CD4-positive, alpha-beta T cell treated with Interleukin-6 at 100 ng/mL for 8 hours (primary cell): ENCODE data around the gene CCDC157.

Experiments
- DNase-seq: peaks from one replicate; pipeline ENCODE4 v3.0.0-alpha.2; 2020; ENCODE audit warnings: mixed read lengths, low spot score

CCDC157 gene

GRCh38 chr22:30356449-30357235 is at the start of gene CCDC157, which contains the start of gene SF3A1:
Gene CCDC157 (plus strand): TSS chr22:30357007. CDS start chr22:30366001, 8,994 bp downstream.
Gene SF3A1 (minus strand): TSS chr22:30356894. CDS start chr22:30356792, 102 bp downstream.
- peak; percentile 79 for DNase-seq

DNA sequence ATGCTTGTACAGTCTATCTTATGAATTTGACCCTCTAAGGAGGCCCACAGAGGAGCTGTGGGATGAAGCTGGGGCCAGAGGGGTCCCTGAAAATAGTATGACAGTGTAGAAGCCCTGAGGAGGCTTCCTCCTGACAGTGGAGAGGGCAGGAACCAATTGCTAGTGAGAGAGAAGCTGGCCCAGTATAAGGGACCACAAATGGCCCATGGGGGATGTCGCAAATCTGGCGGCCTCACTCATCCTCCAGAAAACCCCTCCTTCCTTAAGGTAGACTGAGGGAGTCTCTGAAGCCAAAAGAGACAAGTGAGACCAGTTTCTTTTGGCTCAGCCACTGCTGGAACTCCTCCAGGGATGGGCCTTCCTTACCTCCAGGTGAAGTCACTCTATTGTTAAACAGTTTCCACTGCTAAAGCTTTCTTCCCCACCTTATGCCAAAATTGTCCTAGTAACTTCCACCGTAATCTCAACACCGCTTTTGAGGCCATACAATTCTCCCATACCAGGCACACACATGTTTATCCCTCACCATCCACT is 49.7 kb upstream of the CCDC157 start:
- DNase-seq, result peak; percentile 28

GRCh38 chr22:30308093-30308492 is 48.7 kb upstream of the CCDC157 start:
- no peak for DNase-seq

DNA sequence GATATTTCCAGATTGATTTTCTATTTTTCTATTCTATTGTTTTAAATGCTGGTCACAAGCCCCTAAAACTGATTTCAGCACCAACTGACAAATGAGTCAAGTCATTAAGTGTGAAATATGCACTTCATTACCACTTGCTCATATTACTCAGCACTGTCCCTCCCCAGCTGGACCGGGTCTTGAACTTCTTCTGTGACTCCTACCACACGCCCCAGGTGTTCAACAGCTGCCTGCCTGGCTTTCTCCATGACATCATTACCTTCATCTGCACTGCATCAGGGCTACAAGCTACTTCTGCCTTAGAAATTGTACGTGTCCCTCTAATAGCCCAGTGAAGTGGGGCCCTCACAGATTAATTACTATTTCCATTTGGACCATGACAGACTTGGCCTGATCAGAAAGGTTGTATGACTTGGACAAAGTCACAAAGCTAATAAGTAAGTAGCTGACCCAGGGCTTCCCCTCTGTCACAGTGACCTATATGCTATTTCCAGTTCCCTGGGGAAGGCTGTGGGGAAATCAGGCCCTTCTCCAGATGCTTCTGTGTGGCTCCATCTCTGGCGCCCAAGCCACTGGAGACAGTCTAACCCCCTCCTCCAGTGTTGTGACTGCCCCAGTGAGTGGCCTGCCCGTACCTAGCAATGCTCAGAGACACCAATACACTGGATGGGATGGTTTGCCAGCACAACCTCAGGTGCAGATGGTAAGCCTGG is 48.1 kb upstream of the CCDC157 start:
- peak; percentile 33 for DNase-seq

- DNase-seq, result peak; percentile 51
Measured at GRCh38 chr22:30309951-30310741, 46.7 kb upstream of the CCDC157 start.

DNA sequence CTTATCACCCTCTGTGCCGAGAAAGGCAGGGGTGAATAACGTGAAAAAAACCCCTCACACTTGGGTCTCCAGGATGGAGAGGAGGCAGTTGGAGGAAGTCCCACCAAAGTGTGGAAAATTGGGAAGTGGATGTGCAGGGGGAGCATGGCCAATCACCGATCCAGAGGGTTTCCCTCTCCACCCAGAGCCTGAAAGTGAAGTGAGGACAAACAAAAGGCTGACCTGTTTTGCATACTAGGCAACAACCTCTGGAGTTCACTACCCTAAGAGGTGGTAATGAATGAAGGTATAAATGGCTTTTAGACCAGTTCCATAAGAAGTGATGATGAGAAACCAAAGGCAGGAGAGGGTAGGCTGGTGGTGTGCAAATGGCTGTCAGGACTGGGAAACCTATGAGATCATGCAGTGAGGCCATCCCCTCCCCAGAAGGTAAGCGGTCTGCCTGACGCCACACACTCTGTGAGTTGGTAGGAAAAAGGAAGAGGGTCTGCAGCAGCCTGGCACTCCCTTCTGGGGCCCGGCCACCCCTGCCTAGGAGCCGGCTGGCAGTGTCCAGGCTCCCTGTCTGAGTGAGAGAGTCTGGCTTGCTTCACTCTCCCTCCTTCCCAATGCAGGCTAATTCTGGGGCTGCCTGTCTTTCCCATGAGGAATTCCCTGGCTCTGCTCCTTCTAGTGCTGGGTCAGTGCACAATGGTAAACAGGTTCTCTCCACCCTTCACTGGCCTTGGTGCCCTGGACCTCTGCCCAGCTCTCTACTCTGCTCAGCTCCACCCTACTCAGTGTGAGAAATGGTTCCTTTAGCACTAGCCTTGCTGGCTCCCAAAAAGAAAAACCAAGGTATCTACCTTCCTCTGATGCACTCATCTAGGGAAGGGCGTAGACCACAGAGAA is 45.7 kb upstream of the CCDC157 start:
- no peak for DNase-seq

- DNase-seq, result no peak
Measured at GRCh38 chr22:30312053-30312452, 44.8 kb upstream of the CCDC157 start.

- DNase-seq, result no peak
Measured at GRCh38 chr22:30313527-30314363, 43.1 kb upstream of the CCDC157 start.

DNA sequence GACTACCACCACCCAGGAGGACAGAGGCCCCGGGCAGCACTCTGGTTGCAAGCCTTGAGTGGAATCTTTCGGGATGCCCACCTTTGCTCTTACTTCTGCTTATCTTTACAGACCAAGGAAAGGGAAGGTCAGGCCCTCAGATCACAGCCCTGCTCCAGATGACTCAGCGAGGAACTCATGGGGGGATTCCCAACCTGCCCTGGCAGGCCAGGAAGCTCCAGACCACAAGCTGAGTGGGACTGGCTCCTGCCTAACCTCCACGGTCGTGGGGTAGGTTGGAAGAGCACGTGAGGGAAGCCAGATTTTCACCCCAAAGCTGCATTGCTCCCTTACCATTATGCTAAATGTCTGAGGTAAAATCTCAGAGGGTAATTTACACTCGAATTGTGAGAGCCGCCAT is 41.9 kb upstream of the CCDC157 start:
- peak; percentile 53 for DNase-seq

DNA sequence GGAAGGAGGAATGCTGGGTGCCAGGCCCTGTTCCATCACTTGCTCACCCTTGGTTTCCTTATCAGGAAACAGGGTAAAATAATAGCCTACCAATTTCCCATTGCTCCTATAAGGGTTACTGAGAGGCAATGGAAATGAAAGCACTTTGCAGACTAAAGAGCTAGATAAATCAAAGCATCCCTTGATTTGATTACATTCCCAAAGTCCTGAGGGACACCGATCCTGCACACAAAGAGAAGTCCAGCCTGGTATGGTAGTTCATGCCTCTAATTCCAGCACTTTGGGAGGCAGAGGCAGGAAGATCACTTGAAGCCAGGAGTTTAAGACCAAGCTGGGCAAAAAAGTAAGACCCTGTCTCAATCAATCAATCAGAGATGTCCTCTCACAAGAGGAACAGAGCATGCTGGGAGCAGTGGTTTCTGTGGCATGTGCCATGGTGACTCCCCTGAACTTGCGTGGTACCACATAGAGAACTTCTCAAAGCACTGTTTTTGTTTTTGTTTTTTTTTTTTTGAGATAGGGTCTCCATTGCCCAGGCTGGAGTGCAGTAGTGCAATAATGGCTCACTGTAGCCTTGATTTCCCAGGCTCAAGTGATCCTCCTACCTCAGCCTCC is 40.7 kb upstream of the CCDC157 start:
- no peak for DNase-seq

DNA sequence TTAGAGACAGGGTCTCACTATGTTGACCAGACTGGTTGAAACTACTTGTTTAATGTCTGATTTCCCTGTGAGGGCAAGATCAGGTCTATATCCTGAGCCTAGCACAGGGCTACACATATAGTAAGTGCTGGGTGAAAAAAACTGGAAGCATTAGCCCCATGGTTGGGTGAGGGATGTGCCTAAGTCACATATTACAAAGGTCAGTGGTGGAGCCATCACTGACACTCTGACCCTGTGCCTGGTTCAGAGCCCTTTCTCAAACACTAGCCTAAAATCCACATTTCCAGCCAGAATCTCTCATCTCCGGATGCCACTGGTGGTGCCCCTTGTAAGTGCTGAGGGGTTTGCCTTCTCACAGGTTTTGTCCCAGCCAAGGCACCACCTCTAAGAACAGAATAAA is 39.0 kb upstream of the CCDC157 start:
- no peak for DNase-seq

DNA sequence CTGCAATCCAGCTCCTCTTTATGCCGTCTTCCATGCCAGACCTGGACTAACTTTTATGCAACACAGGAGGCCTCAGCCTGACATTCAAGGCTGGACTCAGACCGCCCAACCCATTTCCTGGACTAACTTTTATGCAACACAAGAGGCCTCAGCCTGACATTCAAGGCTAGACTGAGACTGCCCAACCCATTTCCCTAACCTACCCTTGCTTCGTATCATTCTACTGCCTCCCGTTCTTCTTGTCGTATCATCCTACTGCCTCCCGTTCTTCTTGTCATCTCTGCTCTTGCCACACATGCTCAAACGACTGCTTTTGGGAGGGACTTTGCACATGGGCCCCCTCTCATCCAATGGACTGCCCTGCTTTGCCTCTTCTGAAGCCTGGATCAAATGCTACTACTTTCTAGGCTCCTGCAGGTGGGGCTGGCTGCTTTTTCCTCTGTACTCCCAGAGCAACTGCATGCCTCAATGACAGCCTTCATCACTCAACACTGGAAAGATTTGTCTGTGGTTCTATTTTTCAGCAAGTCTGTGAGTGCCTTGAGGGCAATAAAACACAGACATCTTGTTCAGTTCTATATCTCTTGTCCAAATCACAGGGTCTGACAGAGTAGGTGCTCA is 37.9 kb upstream of the CCDC157 start:
- DNase-seq, result no peak

DNA sequence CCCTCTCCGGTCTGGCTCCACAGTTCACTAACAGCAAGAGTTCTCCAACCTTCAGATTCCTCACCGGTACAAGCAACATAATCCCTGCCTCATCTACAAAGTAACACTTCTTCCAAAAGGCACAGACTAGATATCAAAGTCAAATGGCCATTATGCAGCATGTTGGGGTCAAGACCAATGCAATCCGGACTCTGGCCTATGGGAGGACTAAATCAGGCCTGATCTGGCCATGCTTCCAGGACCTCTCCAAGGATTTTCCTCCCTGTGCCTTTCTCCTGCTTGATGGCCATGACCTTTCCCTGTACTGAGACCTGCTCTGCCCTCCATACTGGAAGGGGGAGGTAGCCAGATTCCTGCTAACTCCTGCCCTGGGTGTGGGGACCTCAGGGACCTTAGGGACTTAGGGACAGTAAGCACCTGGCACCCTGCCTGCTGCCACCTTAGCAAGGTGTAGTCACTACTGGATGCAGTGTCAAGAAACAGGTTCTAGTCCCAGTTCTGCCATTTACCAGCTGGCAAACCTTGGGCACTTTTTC is 36.7 kb upstream of the CCDC157 start:
- no peak for DNase-seq

- no peak for DNase-seq
Measured at GRCh38 chr22:30321461-30321860, 35.3 kb upstream of the CCDC157 start.

DNA sequence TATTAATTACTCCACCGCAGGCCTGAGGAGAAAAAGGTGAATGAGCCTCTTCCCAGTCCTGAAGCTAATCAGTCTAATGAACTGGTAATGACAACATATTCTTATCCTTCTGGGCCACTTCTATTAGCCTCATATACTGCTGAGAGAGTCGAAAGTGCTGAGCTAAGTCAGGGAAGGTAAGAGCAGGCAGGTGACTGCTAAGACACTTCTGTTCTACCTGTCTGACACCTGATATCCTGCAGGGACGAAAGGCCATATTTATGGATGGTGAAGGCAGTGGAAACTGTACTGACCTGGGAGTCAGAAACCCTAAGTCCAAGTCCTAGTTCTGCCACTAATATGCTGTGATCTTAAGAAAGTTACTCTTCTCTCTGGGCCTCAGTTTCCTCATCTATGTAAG is 33.6 kb upstream of the CCDC157 start:
- no peak for DNase-seq

DNA sequence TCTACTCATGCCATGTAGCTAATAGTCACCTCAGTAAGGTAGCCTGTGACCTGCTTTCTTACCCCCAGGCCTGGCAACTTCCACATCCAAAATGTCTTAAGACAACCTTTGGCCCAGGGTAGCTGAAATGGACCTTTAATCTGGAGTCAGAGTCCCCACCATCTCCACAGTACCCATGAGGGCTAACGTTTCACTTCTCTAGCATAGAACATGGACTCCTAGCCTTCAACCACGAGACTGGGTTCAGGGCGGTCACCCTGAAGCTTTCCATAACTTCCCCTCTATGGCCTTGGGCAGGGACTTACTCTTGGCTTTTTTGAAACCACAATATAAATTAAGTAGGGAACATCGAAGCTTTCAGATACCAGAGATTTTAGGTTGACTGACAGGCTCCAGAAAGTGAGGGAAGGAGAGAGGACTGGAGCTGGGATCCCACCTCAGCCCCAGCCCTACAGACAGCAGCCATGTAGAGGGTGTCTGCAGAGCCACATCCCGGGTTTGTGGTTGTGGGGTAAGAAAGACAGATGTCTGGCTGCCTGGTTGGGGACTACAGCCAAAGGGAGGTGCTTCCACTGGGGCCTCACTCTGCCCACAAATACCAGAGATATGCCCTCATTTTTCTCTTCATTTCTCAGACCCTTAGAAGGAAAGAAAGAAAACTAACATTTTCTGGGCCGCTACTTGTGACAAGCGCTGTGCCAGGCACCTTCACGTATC is 32.6 kb upstream of the CCDC157 start:
- peak; percentile 60 for DNase-seq

DNA sequence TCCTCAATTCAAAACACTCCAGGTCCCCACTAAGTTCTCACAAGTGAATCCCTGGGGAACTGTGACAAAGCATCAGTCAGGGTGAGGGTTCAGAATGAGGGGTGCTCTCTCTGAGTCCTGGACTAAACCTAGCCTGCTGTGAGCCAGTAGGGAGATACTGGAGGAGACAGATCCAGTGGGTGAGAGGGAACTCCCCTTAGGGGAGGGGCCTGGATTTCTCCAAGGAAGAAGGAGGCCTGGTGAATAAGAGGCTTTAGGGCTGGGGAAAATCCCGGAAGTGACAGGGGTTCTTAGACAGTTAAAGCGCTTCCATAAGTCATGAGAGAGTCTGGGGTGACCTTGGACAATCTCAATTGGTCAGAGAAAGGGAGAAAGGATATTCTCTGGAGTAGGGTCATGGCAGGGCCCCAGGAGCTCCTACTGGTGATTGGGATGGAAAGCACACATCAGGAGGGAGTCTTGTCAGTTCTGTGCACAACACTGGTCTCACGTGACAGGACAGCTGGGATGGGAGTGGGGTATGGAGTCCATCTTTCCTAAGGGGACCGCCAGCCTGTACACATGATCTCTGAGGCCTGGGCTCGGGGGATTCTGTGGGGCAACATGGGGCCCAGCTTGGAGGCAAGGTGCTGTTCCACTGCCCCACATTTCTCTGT is 31.6 kb upstream of the CCDC157 start:
- DNase-seq, result no peak

- DNase-seq, result no peak
Measured at GRCh38 chr22:30325724-30326254, 31.0 kb upstream of the CCDC157 start.
